Transverse colon (tissue), 3 donors: ENCODE measurements around the gene OLFML1.

Source experiments
- POLR2A ChIP-seq: fragments of 450-650 bp; IDR thresholded peaks from one replicate; pipeline ENCODE4 v1.6.1; 2016; ENCODE audit warnings: antibody characterized with exemption, mild to moderate bottlenecking, moderate library complexity
- POLR2AphosphoS5 ChIP-seq, 3 donors: sonication (generic); formaldehyde crosslinking; IDR thresholded peaks; one replicate each; pipeline ENCODE4 v1.6.1; 2016; ENCODE audit warnings: antibody characterized with exemption in 3 of 3

- TF ChIP-seq POLR2A: no peak
- no peak for TF ChIP-seq POLR2AphosphoS5 (IDR thresholded peaks at IDR 0.05)
Measured at GRCh38 chr11:7537265-7537664, 52.0 kb downstream of the OLFML1 start.
